Tibial nerve (tissue), 4 donors: ENCODE data around the gene ATP2A1. TPM values are rescaled to one million over a fixed set of nuclear protein-coding genes. Genes with fewer than 3 reads are reported as not detected.
"Not testable (repeated sequence)": the region's sequence is repeated elsewhere in the genome, so short reads cannot be mapped to it uniquely, and the experiment has no call there.

Experiments used
- DNase-seq, 2 donors: peaks; one replicate each; pipeline ENCODE4 v3.0.0-alpha.2; 2019; ENCODE audit warnings: low spot score in 2 of 2
- H3K27ac ChIP-seq, 4 donors: fragments of 200-600 bp; sonication (generic) in 3 of 4; one replicate each; pipeline ENCODE4 v1.5.1; 2017 to 2019; ENCODE audit warnings: mild to moderate bottlenecking in 1 of 4
- H3K27me3 ChIP-seq, 2 donors: fragments of 200-600 bp; sonication (generic) in 1 of 2; one replicate each; pipeline versions ENCODE4 v1.5.1 to v1.6.0; 2017 to 2019
- H3K36me3 ChIP-seq, 3 donors: fragments of 200-600 bp; sonication (generic); one replicate each; pipeline ENCODE4 v1.5.1; 2018 to 2019
- H3K4me1 ChIP-seq, 4 donors: fragments of 200-600 bp; sonication (generic) in 3 of 4; one replicate each; pipeline ENCODE4 v1.5.1; 2017 to 2019
- H3K4me3 ChIP-seq, 4 donors: fragments of 200-600 bp; sonication (generic) in 3 of 4; one replicate each; pipeline ENCODE4 v1.5.1; 2017 to 2019; ENCODE audit warnings: mild to moderate bottlenecking in 1 of 4, moderate library complexity in 1 of 4
- H3K9me3 ChIP-seq, 4 donors: fragments of 200-600 bp; sonication (generic) in 3 of 4; one replicate each; pipeline ENCODE4 v1.5.1; 2017 to 2019
- EP300 ChIP-seq, 2 donors: sonication (generic); formaldehyde crosslinking; IDR thresholded peaks; one replicate each; pipeline ENCODE4 v1.6.1; 2017; ENCODE audit warnings: antibody characterized with exemption in 2 of 2, mild to moderate bottlenecking in 1 of 2
- POLR2A ChIP-seq, 2 donors: fragments of 450-650 bp; IDR thresholded peaks; one replicate each; pipeline ENCODE4 v1.6.1; 2017; ENCODE audit warnings: antibody characterized with exemption in 2 of 2, mild to moderate bottlenecking in 2 of 2, moderate library complexity in 2 of 2
- WGBS, 2 donors: methylation state at CpG; one replicate each; pipeline ENCODE4 v1.1.5; 2018; 5-methylcytosine and 5-hydroxymethylcytosine counted together
- total RNA-seq, 4 donors: library from RNA; depleted of rRNA; stranded (reverse); fragments of >200 nt; gene quantifications; one replicate each; pipeline ENCODE4 v1.1.0, GENCODE V29; 2016
- TF ChIP-seq, protein P1 (sequence below), 5 experiments: fragments of 200-600 bp in 3 of 5; fragments of 450-650 bp in 2 of 5; sonication (generic) in 3 of 5; IDR thresholded peaks; one replicate each; pipeline ENCODE4 v1.5.1; 2016 to 2019; ENCODE audit warnings: antibody characterized with exemption in 5 of 5, mild to moderate bottlenecking in 3 of 5, moderate library complexity in 2 of 5

The ATP2A1 gene
- total RNA-seq, 4 donors from 2014 or later = 0.20 to 0.90 (median 0.21) TPM

- no peaks in the 10 kb centered on the region for H3K27me3 ChIP-seq
- H3K4me3 ChIP-seq = no peak overlapping the region
- WGBS, 2 donors = 59 to 64% methylated on average over 28 to 29 of the region's 32 CpGs
- no peak for DNase-seq
- peaks cover 0 to 54% (median 33%) of the 10 kb centered on the region in 3 donors for H3K36me3 ChIP-seq
- no peaks in the 10 kb centered on the region for H3K9me3 ChIP-seq
- peaks cover 0 to 34% (median 10%) of the 10 kb centered on the region in 4 donors for H3K4me1 ChIP-seq
- no peak overlapping the region for H3K27ac ChIP-seq
- TF ChIP-seq EP300 (IDR thresholded peaks at IDR 0.05) = no peak
- TF ChIP-seq POLR2A (IDR thresholded peaks at IDR 0.05) = no peak
- TF ChIP-seq, protein P1, sequence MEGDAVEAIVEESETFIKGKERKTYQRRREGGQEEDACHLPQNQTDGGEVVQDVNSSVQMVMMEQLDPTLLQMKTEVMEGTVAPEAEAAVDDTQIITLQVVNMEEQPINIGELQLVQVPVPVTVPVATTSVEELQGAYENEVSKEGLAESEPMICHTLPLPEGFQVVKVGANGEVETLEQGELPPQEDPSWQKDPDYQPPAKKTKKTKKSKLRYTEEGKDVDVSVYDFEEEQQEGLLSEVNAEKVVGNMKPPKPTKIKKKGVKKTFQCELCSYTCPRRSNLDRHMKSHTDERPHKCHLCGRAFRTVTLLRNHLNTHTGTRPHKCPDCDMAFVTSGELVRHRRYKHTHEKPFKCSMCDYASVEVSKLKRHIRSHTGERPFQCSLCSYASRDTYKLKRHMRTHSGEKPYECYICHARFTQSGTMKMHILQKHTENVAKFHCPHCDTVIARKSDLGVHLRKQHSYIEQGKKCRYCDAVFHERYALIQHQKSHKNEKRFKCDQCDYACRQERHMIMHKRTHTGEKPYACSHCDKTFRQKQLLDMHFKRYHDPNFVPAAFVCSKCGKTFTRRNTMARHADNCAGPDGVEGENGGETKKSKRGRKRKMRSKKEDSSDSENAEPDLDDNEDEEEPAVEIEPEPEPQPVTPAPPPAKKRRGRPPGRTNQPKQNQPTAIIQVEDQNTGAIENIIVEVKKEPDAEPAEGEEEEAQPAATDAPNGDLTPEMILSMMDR (IDR thresholded peaks at IDR 0.05) = no peak
These were observed 12.4 kb upstream of the ATP2A1 start for GRCh38 chr16:28865722-28866453.

GRCh38 chr16:28866454-28866804 is 11.9 kb upstream of the ATP2A1 start:
- H3K27ac ChIP-seq = no peak overlapping the region
- no peak overlapping the region for H3K4me3 ChIP-seq
- no peaks in the 10 kb centered on the region for H3K9me3 ChIP-seq
- peaks cover 0 to 59% (median 33%) of the 10 kb centered on the region in 3 donors for H3K36me3 ChIP-seq
- WGBS, 2 donors = 73 to 82% methylated on average over 16 to 17 of the region's 17 CpGs
- no peak for DNase-seq
- TF ChIP-seq POLR2A (IDR thresholded peaks at IDR 0.05) (no peak), EP300 (IDR thresholded peaks at IDR 0.05) (no peak)
- TF ChIP-seq, protein P1 (IDR thresholded peaks at IDR 0.05) = no peak
- peaks cover 0 to 34% (median 10%) of the 10 kb centered on the region in 4 donors for H3K4me1 ChIP-seq
- no peaks in the 10 kb centered on the region for H3K27me3 ChIP-seq

DNA sequence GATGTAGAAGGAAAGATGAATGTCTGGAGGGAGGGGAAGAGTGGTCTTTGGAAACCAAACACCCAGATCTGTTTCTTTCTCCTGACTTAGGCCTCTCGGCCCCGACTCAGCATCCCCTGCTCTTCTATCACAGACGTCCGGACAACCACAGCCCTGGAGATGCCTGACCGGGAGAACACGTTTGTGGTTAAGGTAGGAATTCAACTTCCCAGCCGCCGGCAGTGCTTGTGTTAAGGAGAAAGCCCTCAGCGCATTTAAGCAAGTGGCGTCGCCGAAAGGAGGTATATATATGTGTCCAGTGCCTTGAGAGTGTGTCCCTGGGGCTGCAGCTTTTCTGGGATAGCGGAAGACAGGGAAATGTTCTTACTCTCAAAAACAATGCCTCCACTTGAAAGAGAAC is 11.0 kb upstream of the ATP2A1 start:
- H3K27ac ChIP-seq = no peak overlapping the region

GRCh38 chr16:28867646-28868045 is 10.6 kb upstream of the ATP2A1 start:
- not testable (repeated sequence) for H3K27ac ChIP-seq, DNase-seq, H3K27me3 ChIP-seq, H3K9me3 ChIP-seq, H3K4me3 ChIP-seq
- H3K36me3 ChIP-seq = peaks cover 0 to 71% (median 33%) of the 10 kb centered on the region in 3 donors
- WGBS, 2 donors = 89 to 91% methylated on average over 9 of the region's 9 CpGs
- H3K4me1 ChIP-seq = peaks cover 0 to 28% (median 10%) of the 10 kb centered on the region in 4 donors

More for the DNA sequence above, 11.0 kb upstream of the ATP2A1 start:
- no peak for DNase-seq
- Histone ChIP-seq H3K9me3 (no peaks in the 10 kb centered on the region), H3K36me3 (peaks cover 0 to 67% (median 33%) of the 10 kb centered on the region in 3 donors), H3K27me3 (no peaks in the 10 kb centered on the region), H3K4me1 (peaks cover 0 to 32% (median 10%) of the 10 kb centered on the region in 4 donors), H3K4me3 (no peak overlapping the region)
- TF ChIP-seq, protein P1 (IDR thresholded peaks at IDR 0.05) = no peak
- TF ChIP-seq EP300 (IDR thresholded peaks at IDR 0.05) = no peak
- no peak for TF ChIP-seq POLR2A (IDR thresholded peaks at IDR 0.05)
- WGBS, 2 donors = 91 to 92% methylated on average over 13 of the region's 13 CpGs

GRCh38 chr16:28869201-28869600 is 9.1 kb upstream of the ATP2A1 start:
- WGBS, 2 donors = 87 to 92% methylated on average over 10 to 11 of the region's 11 CpGs
- no peaks in the 10 kb centered on the region for H3K9me3 ChIP-seq
- H3K4me1 ChIP-seq = peaks cover 0 to 23% (median 10%) of the 10 kb centered on the region in 4 donors
- DNase-seq = no peak
- TF ChIP-seq POLR2A (IDR thresholded peaks at IDR 0.05) (no peak), EP300 (IDR thresholded peaks at IDR 0.05) (no peak)
- TF ChIP-seq, protein P1 (IDR thresholded peaks at IDR 0.05) = no peak
- H3K27ac ChIP-seq = no peak overlapping the region
- H3K36me3 ChIP-seq = peaks cover 0 to 87% (median 33%) of the 10 kb centered on the region in 3 donors
- H3K27me3 ChIP-seq = no peaks in the 10 kb centered on the region
- no peak overlapping the region for H3K4me3 ChIP-seq
